GM10248 (cell line): ENCODE measurements around the gene CCDC157.

ENCODE experiments used
- CTCF ChIA-PET: fragments of 300-600 bp; sonication (Branson Sonifier 250); formaldehyde crosslinking; extraction: SDS; loops from one replicate; lab custom pipeline; 2021; ENCODE audit warnings: antibody characterized with exemption; lab: Yijun Ruan, JAX
- POLR2A ChIA-PET: fragments of 350-650 bp; sonication (Branson Sonifier 250); formaldehyde crosslinking; extraction: SDS; loops from one replicate; lab custom pipeline; 2020; ENCODE audit warnings: antibody characterized with exemption; lab: Yijun Ruan, JAX
- DNase-seq: peaks from one replicate; pipeline ENCODE4 v3.0.0; 2012; ENCODE audit errors: extremely low spot score
- CTCF ChIP-seq: IDR thresholded peaks from 2 replicates; pipeline ENCODE4 v1.5.1; 2012; ENCODE audit warnings: mild to moderate bottlenecking, low read depth; ENCODE audit errors: extremely low read depth, missing control alignments, control extremely low read depth

CCDC157 gene

GRCh38 chr22:30420347-30421125 is 63.7 kb downstream of the CCDC157 start:
- ChIA-PET CTCF (interaction anchor here (0.9 to 2.3 kb wide), 3 partner anchors 9 to 133 kb away, joined by 3 to 10 read pairs (median 7); no protein-coding TSS in a partner anchor), POLR2A (no interaction called here)
- no peak for TF ChIP-seq CTCF
- no peak for DNase-seq

- CTCF ChIA-PET, result interaction anchor here (0.9 to 7.6 kb wide), 10 partner anchors 8 to 134 kb away, joined by 3 to 57 read pairs (median 8); no protein-coding TSS in a partner anchor
- no peak for DNase-seq
- POLR2A ChIA-PET, result interaction anchor here (0.6 kb wide), 1 partner anchor 1065 kb away, joined by 4 read pairs; no protein-coding TSS in a partner anchor
- no peak for TF ChIP-seq CTCF
Measured at GRCh38 chr22:30421695-30422480, 65.1 kb downstream of the CCDC157 start.

GRCh38 chr22:30422481-30423300 is 65.9 kb downstream of the CCDC157 start:
- TF ChIP-seq CTCF, result no peak
- CTCF ChIA-PET, result interaction anchor here (1.2 to 14.9 kb wide), 12 partner anchors 8 to 135 kb away, joined by 4 to 111 read pairs (median 10); partner anchors contain the start of genes RNF215 and SEC14L2
- POLR2A ChIA-PET, result interaction anchor here (0.5 kb wide), 1 partner anchor 58 kb away, joined by 3 read pairs; no protein-coding TSS in a partner anchor
- no peak for DNase-seq

- ChIA-PET POLR2A (interaction anchor here (0.5 to 1.2 kb wide), 3 partner anchors 9 to 69 kb away, joined by 3 to 4 read pairs (median 3); no protein-coding TSS in a partner anchor), CTCF (interaction anchor here (1.1 to 14.9 kb wide), 12 partner anchors 8 to 135 kb away, joined by 3 to 111 read pairs (median 11); partner anchors contain the start of genes RNF215 and SEC14L2)
- no peak for DNase-seq
- TF ChIP-seq CTCF, result no peak
Measured at GRCh38 chr22:30423301-30423958, 66.6 kb downstream of the CCDC157 start.

- POLR2A ChIA-PET, result interaction anchor here (0.6 to 1.2 kb wide), 2 partner anchors 10 to 69 kb away, joined by 3 to 4 read pairs; no protein-coding TSS in a partner anchor
- CTCF ChIA-PET, result interaction anchor here (1.1 to 14.9 kb wide), 12 partner anchors 10 to 161 kb away, joined by 3 to 111 read pairs (median 11); partner anchors contain the start of genes RNF215 and SEC14L2
- no peak for TF ChIP-seq CTCF
- peak; percentile 98 for DNase-seq
Measured at GRCh38 chr22:30423959-30424533, 67.2 kb downstream of the CCDC157 start.
